ENCODE results near the gene DEDD. TPM values are rescaled to one million over a fixed set of nuclear protein-coding genes. Genes with fewer than 3 reads are reported as not detected.

The DEDD gene
- total and polyA plus RNA-seq, 2 of the 13 experiments (the other 11 are each of a cell fraction or from before 2014, with no cell fraction given) = 12.6 to 27.8 TPM

GRCh38 chr1:161177112-161177935 is 44.9 kb upstream of the DEDD start, which contains the start of gene B4GALT3 (continued):
- TF ChIP-seq, protein P1, sequence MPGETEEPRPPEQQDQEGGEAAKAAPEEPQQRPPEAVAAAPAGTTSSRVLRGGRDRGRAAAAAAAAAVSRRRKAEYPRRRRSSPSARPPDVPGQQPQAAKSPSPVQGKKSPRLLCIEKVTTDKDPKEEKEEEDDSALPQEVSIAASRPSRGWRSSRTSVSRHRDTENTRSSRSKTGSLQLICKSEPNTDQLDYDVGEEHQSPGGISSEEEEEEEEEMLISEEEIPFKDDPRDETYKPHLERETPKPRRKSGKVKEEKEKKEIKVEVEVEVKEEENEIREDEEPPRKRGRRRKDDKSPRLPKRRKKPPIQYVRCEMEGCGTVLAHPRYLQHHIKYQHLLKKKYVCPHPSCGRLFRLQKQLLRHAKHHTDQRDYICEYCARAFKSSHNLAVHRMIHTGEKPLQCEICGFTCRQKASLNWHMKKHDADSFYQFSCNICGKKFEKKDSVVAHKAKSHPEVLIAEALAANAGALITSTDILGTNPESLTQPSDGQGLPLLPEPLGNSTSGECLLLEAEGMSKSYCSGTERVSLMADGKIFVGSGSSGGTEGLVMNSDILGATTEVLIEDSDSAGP (CRISPR knock-in tag; IDR thresholded peaks at IDR 0.05; ENCODE audit: borderline replicate concordance) = peak; percentile 75; the same call in 1 of the 2 replicates
- TF ChIP-seq KDM1A (CRISPR knock-in tag; IDR thresholded peaks at IDR 0.05) (no peak), BORCS8-MEF2B (CRISPR knock-in tag; IDR thresholded peaks at IDR 0.05) (peak; percentile 59), ZNF430 (CRISPR knock-in tag; IDR thresholded peaks at IDR 0.05) (peak; percentile 90), HOXA9 (CRISPR knock-in tag; IDR thresholded peaks at IDR 0.05; ENCODE audit: borderline replicate concordance) (no peak), SETDB1 (CRISPR knock-in tag; IDR thresholded peaks at IDR 0.05; ENCODE audit: borderline replicate concordance) (no peak), RBAK (CRISPR knock-in tag; IDR thresholded peaks at IDR 0.05) (0 out of 2 replicates have a peak, but pooled peaks have one; percentile 53), ZNF3 (CRISPR knock-in tag; IDR thresholded peaks at IDR 0.05) (no peak), GATA4 (IDR thresholded peaks at IDR 0.05; ENCODE audit: borderline replicate concordance, low read depth) (peak; percentile 59; the same call in 1 of the 2 replicates), RXRB (CRISPR knock-in tag; IDR thresholded peaks at IDR 0.05; ENCODE audit: borderline replicate concordance) (no peak; the same call in none of the 2 replicates), ATF2 (CRISPR knock-in tag; IDR thresholded peaks at IDR 0.05) (0 out of 2 replicates have a peak, but pooled peaks have one; percentile 48), SRF (IDR thresholded peaks at IDR 0.05; ENCODE audit: low read depth, low read length) (no peak), TAF15 (IDR thresholded peaks at IDR 0.05; ENCODE audit: low read depth, low read length, poor library complexity, severe bottlenecking) (no peak), SATB2 (CRISPR knock-in tag; IDR thresholded peaks at IDR 0.05) (0 out of 2 replicates have a peak, but pooled peaks have one; percentile 39), MED13 (CRISPR knock-in tag; IDR thresholded peaks at IDR 0.05) (0 out of 2 replicates have a peak, but pooled peaks have one; percentile 16), NR1H2 (CRISPR knock-in tag; IDR thresholded peaks at IDR 0.05; ENCODE audit: borderline replicate concordance, low read depth) (no peak), FOXK1 (CRISPR knock-in tag; IDR thresholded peaks at IDR 0.05; ENCODE audit: borderline replicate concordance, low read depth) (peak; percentile 23; the same call in 1 of the 2 replicates), YEATS2 (CRISPR knock-in tag; IDR thresholded peaks at IDR 0.05; ENCODE audit: borderline replicate concordance) (peak; percentile 43; the same call in 1 of the 2 replicates), SOX5 (CRISPR knock-in tag; IDR thresholded peaks at IDR 0.05; ENCODE audit: borderline replicate concordance) (peak; percentile 39; the same call in 1 of the 2 replicates), ZNF275 (CRISPR knock-in tag; IDR thresholded peaks at IDR 0.05; ENCODE audit: borderline replicate concordance) (peak; percentile 77; the same call in 1 of the 2 replicates), GATAD1 (CRISPR knock-in tag; IDR thresholded peaks at IDR 0.05) (peak; percentile 78), CBFB (CRISPR knock-in tag; IDR thresholded peaks at IDR 0.05) (peak; percentile 63), JARID2 (CRISPR knock-in tag; IDR thresholded peaks at IDR 0.05; ENCODE audit: insufficient replicate concordance) (no peak)
- TF ChIP-seq, protein P2, sequence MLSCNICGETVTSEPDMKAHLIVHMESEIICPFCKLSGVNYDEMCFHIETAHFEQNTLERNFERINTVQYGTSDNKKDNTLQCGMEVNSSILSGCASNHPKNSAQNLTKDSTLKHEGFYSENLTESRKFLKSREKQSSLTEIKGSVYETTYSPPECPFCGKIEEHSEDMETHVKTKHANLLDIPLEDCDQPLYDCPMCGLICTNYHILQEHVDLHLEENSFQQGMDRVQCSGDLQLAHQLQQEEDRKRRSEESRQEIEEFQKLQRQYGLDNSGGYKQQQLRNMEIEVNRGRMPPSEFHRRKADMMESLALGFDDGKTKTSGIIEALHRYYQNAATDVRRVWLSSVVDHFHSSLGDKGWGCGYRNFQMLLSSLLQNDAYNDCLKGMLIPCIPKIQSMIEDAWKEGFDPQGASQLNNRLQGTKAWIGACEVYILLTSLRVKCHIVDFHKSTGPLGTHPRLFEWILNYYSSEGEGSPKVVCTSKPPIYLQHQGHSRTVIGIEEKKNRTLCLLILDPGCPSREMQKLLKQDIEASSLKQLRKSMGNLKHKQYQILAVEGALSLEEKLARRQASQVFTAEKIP (CRISPR knock-in tag; IDR thresholded peaks at IDR 0.05; ENCODE audit: borderline replicate concordance) = no peak

Measured in HepG2 (cell line).